ENCODE results near the gene TMEM94. TPM values are rescaled to one million over a fixed set of nuclear protein-coding genes. Genes with fewer than 3 reads are reported as not detected.

The TMEM94 gene
- total RNA-seq, 1 experiment from 2014 or later = 61.4 TPM

DNA sequence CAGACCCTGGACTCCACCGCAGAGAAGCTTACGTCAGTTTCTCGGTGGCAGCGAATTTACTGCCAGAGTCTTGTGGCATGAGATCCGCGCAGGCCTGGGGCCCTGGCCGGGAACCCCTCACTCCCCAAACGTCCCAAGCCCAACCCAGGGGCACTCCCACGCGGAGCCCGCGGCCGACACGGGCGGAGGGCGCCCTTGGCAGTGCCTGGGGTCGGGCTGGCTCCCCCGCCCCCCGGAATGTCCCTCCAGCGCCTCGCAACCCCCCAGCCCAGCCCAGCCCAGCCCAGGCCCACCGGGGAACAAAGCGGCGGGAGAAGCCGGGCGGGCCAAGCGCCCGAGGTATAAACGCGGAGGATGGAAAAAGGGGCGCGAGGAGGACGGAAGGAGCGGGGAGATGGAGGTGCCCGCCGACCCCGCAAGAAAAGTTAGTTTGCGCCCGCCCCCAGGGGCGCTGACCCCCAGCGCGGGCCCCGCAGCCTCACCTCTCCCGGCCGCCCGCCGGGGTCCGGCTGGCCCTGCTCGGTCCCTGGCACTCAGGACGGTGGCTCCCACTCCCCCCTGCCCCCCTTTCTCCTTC, 58.6 kb downstream of the TMEM94 start:
- H2BK120ac ChIP-seq (ENCODE audit: low read depth, low read length, poor library complexity, severe bottlenecking) = no peak overlapping the region
- no peaks in the 10 kb centered on the region; the same call in 1 of the 2 replicates for H3K27me3 Mint-ChIP-seq (ENCODE audit: low read depth)
- H3K23me2 ChIP-seq (ENCODE audit: insufficient read length, low read depth, low read length, poor library complexity, severe bottlenecking) = peaks cover 8% of the 10 kb centered on the region
- no peak overlapping the region for H3K23ac ChIP-seq (ENCODE audit: insufficient read length, low read depth, low read length)
- H2AK5ac ChIP-seq (ENCODE audit: insufficient read length, low read length) = no peak overlapping the region
- H2AFZ ChIP-seq (ENCODE audit: low read length) = no peak overlapping the region
- H3K56ac ChIP-seq (ENCODE audit: insufficient read length, low read depth, low read length) = no peak overlapping the region
- no peak overlapping the region for H2BK15ac ChIP-seq (ENCODE audit: low read depth, low read length)
- H2BK12ac ChIP-seq (ENCODE audit: insufficient read length, low read depth, low read length) = no peak overlapping the region
- H3K18ac ChIP-seq (ENCODE audit: insufficient read length, low read depth, low read length) = no peak overlapping the region
- no peak for DNase-seq
- H3K4me2 ChIP-seq (ENCODE audit: insufficient read depth, insufficient read length, low read length) = peak overlapping the region; percentile 67
- H3K79me1 ChIP-seq (ENCODE audit: insufficient read depth, low read depth, low read length, poor library complexity, severe bottlenecking) = no peaks in the 10 kb centered on the region
- no peaks in the 10 kb centered on the region for H3K9me3 ChIP-seq (ENCODE audit: control insufficient read depth, low read depth, low read length)
- no peak overlapping the region for H3K27ac ChIP-seq (ENCODE audit: insufficient read length, low read depth, low read length)
- no peaks in the 10 kb centered on the region; the same call in 1 of the 2 replicates for H3K79me2 ChIP-seq (ENCODE audit: insufficient read depth, low read length)
- H4K20me1 ChIP-seq (ENCODE audit: control insufficient read depth, insufficient read depth, insufficient read length) = no peaks in the 10 kb centered on the region
- no peaks in the 10 kb centered on the region for H3K9me3 Mint-ChIP-seq
- H3K4me1 Mint-ChIP-seq = peaks cover 17 to 26% of the 10 kb centered on the region in 2 experiments
- H3K9ac ChIP-seq (ENCODE audit: extremely low read depth, insufficient read length, low read length) = peak overlapping the region; percentile 46
- no peak overlapping the region for H3T11ph ChIP-seq (ENCODE audit: low read length)
- no peaks in the 10 kb centered on the region for H3K27me3 ChIP-seq (ENCODE audit: insufficient read depth, low read length)
- H3K27ac Mint-ChIP-seq = no peak overlapping the region
- peak overlapping the region; percentile 73 to 86 for H3K4me3 Mint-ChIP-seq
- no peak overlapping the region for H4K8ac ChIP-seq (replicated peaks; ENCODE audit: insufficient read length, low read depth, low read length)
- no peaks in the 10 kb centered on the region; the same call in 1 of the 2 replicates for H3K4me1 ChIP-seq (ENCODE audit: insufficient read depth, low read length)
- H4K5ac ChIP-seq (ENCODE audit: insufficient read length, low read depth, low read length) = no peak overlapping the region
- no CpG with 5 or more reads among the region's 50 CpGs for WGBS (ENCODE audit: extremely low coverage, insufficient read length, low lambda C conversion rate)
- H2BK5ac ChIP-seq (ENCODE audit: insufficient read length, low read length) = no peak overlapping the region
- H3K14ac ChIP-seq (ENCODE audit: insufficient read depth, low read length) = peak overlapping the region; percentile 50
- no peak for TF ChIP-seq CTCF (conservative IDR thresholded peaks at IDR 0.05)
- peaks cover 13 to 47% (median 40%) of the 10 kb centered on the region in 3 experiments; a peak in 6 of 7 replicates for H3K36me3 Mint-ChIP-seq (ENCODE audit: insufficient read depth in 1 of 3, low read depth in 3 of 3)
- no peak overlapping the region for H2BK20ac ChIP-seq (ENCODE audit: low read depth, low read length, poor library complexity, severe bottlenecking)
- no peak overlapping the region for H3K4ac ChIP-seq (ENCODE audit: low read depth, low read length)
- H4K91ac ChIP-seq (ENCODE audit: insufficient read length, low read depth, low read length) = no peak overlapping the region
